GM13976 (cell line): Measurements from ENCODE around the gene MBNL2.

Source experiments
- DNase-seq: peaks from one replicate; pipeline ENCODE4 v3.0.0; 2012; ENCODE audit warnings: low spot score
- in situ Hi-C: fragments of 300-500 bp; cut with MboI; formaldehyde crosslinking; loops from one replicate; pipeline ENCODE4 v1.12.0; 2022; ENCODE audit warnings: low sequenced_read_pairs, mixed read lengths, inconsistent platforms; ENCODE audit not compliant: unreplicated experiment
- TF ChIP-seq, protein P1 (sequence below): IDR thresholded peaks from 2 replicates; pipeline ENCODE4 v1.5.1; 2012; ENCODE audit warnings: borderline replicate concordance, mild to moderate bottlenecking; ENCODE audit not compliant: insufficient read depth; ENCODE audit errors: extremely low read depth, missing control alignments, control extremely low read depth

Gene MBNL2

DNA sequence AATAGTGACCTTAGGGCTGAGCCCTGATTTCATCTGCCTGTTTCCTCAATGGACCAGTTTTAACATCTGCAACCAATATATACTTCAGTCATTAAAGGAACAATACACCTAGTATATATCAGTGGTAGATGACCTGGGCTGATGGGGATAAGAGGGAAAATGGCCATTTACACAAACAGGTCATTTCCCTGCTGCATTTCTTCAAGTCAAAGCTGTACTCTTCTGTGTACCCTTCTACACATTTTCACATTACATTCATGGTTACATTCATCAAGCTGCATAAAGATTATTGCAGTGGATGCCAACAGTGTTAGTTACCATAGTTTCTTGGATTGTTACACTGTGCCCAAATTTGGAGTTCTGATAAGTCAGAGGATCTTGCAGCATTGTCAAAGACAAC, 130.7 kb downstream of the MBNL2 start:
- in situ Hi-C loops: loop anchor here (5.0 kb wide), 1 partner anchor 231 kb away; no protein-coding TSS in a partner anchor

GRCh38 chr13:97353927-97354675, 132.0 kb downstream of the MBNL2 start:
- DNase-seq: no peak
- TF ChIP-seq, protein P1, sequence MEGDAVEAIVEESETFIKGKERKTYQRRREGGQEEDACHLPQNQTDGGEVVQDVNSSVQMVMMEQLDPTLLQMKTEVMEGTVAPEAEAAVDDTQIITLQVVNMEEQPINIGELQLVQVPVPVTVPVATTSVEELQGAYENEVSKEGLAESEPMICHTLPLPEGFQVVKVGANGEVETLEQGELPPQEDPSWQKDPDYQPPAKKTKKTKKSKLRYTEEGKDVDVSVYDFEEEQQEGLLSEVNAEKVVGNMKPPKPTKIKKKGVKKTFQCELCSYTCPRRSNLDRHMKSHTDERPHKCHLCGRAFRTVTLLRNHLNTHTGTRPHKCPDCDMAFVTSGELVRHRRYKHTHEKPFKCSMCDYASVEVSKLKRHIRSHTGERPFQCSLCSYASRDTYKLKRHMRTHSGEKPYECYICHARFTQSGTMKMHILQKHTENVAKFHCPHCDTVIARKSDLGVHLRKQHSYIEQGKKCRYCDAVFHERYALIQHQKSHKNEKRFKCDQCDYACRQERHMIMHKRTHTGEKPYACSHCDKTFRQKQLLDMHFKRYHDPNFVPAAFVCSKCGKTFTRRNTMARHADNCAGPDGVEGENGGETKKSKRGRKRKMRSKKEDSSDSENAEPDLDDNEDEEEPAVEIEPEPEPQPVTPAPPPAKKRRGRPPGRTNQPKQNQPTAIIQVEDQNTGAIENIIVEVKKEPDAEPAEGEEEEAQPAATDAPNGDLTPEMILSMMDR: no peak
- in situ Hi-C loops: loop anchor here (5.0 kb wide), 1 partner anchor 232 kb away; no protein-coding TSS in a partner anchor

More for the DNA sequence above, 130.7 kb downstream of the MBNL2 start:
- TF ChIP-seq, protein P1: no peak
- no peak for DNase-seq

DNA sequence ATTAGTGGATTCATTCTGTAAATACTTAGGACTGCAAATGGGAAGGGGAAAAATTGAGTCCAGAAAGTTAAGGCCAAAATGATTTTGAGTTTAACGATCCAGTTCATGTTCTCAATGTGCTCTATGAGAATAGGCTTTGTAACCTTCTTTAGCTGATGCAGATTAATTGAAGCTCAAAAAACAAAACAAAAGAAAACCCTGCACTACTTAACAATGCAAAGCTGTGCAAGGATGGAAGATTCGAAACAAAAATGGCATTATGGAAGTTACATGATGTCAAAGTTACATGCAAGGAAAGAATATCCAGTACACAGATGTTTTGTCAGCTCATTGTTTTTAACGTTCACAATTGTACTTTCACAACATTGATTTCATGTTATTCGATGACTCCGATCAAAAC, 132.7 kb downstream of the MBNL2 start:
- in situ Hi-C loops: loop anchor here (5.0 kb wide), 1 partner anchor 233 kb away; no protein-coding TSS in a partner anchor
- DNase-seq: no peak
- TF ChIP-seq, protein P1: no peak

- no peak for DNase-seq
- TF ChIP-seq, protein P1: no peak
- in situ Hi-C loops: no loop called here
Measured at GRCh38 chr13:97356592-97356991, 134.5 kb downstream of the MBNL2 start.

DNA sequence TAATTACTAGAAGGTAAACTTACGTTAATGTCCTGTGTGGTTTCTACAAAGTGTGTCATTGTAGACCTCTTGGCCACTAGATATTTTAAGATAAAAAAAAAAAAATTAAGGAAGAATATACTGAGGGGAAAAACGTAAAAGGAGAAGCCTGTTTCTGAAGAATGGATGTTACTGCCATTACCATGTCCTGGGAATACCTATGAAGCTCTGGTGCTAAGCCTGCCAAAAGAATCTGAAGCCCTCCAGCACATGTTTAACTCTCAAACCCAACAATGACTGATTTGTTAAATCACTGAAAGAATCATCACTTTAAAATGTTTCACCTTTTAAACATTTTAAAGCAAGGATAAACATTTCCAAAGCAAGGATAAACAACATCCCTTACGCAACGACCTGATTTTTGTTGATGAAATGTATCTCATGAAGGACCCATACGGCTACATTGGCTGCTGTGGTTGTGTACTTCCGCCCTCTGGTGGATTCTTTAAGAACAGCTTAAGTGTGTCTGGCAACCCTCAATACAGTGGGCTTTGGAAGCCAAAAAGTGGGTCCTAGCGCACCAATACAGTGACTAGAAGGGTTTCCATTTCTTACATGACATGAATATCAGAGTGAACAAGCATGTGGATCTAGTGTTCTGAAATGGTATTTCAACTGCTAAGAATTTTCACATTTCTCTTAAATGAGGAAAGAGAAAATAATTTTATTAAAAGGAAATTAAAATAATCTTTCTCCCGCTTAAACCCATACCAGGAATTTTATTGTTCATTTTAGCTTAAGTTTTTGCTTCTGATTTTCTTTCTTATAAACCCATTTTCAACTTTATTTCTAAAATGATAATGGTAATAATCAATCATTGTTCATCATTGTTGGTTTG, 137.3 kb downstream of the MBNL2 start:
- DNase-seq: peak; percentile 45
- TF ChIP-seq, protein P1: peak; percentile 70
- in situ Hi-C loops: no loop called here

DNA sequence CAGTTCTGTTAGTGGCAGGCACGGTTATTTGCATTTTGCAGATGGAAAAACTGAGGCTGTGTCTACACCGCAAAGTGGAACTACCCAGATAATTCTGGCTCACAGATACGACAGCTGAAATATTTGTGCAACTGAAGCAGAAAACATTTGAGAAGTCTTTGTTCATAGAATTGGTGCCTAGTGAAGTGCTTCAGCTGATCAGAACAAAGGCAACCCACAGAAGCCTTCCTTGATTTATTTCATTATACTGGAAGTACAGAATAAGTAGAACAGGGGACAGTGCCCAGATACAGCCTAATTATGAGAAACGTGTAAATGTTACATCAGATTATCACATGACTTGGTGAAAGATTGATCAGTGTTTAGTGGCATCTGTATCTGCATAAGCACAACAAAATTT, 138.5 kb downstream of the MBNL2 start:
- no peak for DNase-seq
- in situ Hi-C loops: no loop called here
- TF ChIP-seq, protein P1: no peak
